IMR-90 (cell line): Measurements from ENCODE around the gene PAX8. TPM values are rescaled to one million over a fixed set of nuclear protein-coding genes. Genes with fewer than 3 reads are reported as not detected.

Source experiments
- ATAC-seq: fragments of 200-7000 bp; cut with Tn5 transposase; 2 replicates; pipeline ENCODE4 v1.9.1; 2020; ENCODE audit warnings: low read depth, mild to moderate bottlenecking, moderate library complexity
- BruUV-seq: library from RNA; stranded (reverse); fragments of 400-500 nt; replicated peaks from 2 replicates; lab custom pipeline; 2021; lab: Mats Ljungman, UMichigan
- CTCF ChIA-PET: fragments of 300-600 bp; formaldehyde crosslinking; extraction: SDS; loops from one replicate; lab custom pipeline; 2021; ENCODE audit warnings: antibody characterized with exemption; lab: Yijun Ruan, JAX
- POLR2A ChIA-PET: fragments of 300-600 bp; sonication (Branson Sonifier 250); formaldehyde crosslinking; loops from one replicate; lab custom pipeline; 2022; ENCODE audit warnings: antibody characterized with exemption; ENCODE audit not compliant: unreplicated experiment; lab: Charles Lee
- DNase-seq: peaks from one replicate; pipeline ENCODE4 v3.0.0; 2013
- H2AFZ ChIP-seq: replicated peaks from 2 replicates; pipeline ENCODE3; 2013; ENCODE audit warnings: low read length, mild to moderate bottlenecking; ENCODE audit not compliant: poor library complexity
- H2AK5ac ChIP-seq: 2 replicates; pipeline ENCODE4 v1.6.1; 2013; ENCODE audit warnings: low read depth, low read length, inconsistent platforms
- H2AK9ac ChIP-seq: replicated peaks from 2 replicates; pipeline ENCODE3; 2013; ENCODE audit warnings: mild to moderate bottlenecking, low read depth, low read length, moderate library complexity; ENCODE audit not compliant: poor library complexity
- H2BK120ac ChIP-seq: 2 replicates; pipeline ENCODE4 v1.6.1; 2013; ENCODE audit warnings: low read depth, low read length, inconsistent platforms
- H2BK15ac ChIP-seq: 3 replicates; pipeline ENCODE4 v1.6.1; 2013; ENCODE audit warnings: low read depth, low read length, inconsistent platforms
- H2BK20ac ChIP-seq: 2 replicates; pipeline ENCODE4 v1.6.1; 2013; ENCODE audit warnings: low read depth, mild to moderate bottlenecking, inconsistent platforms, low read length, moderate library complexity
- H2BK5ac ChIP-seq: 2 replicates; pipeline ENCODE4 v1.6.1; 2013; ENCODE audit warnings: mild to moderate bottlenecking, low read depth, low read length, inconsistent platforms; ENCODE audit not compliant: poor library complexity, severe bottlenecking
- H3K14ac ChIP-seq: replicated peaks from 2 replicates; pipeline ENCODE4 v1.6.1; 2013; ENCODE audit warnings: low read depth, low read length, inconsistent platforms
- H3K18ac ChIP-seq: 2 replicates; pipeline ENCODE4 v1.6.1; 2013; ENCODE audit warnings: low read depth, low read length, control low read depth
- H3K23ac ChIP-seq: 2 replicates; pipeline ENCODE4 v1.6.1; 2013; ENCODE audit warnings: low read depth, low read length, inconsistent platforms
- H3K27ac ChIP-seq: 2 replicates; pipeline ENCODE4 v1.5.1; 2013; ENCODE audit warnings: mild to moderate bottlenecking, control low read depth, low read length; ENCODE audit not compliant: insufficient read depth
- H3K27me3 ChIP-seq: 2 replicates; pipeline ENCODE4 v1.6.1; 2013; ENCODE audit warnings: low read length; ENCODE audit not compliant: control insufficient read depth, insufficient read depth
- H3K36me3 ChIP-seq: 2 replicates; pipeline ENCODE4 v1.6.1; 2013; ENCODE audit warnings: low read length, mixed read lengths; ENCODE audit not compliant: control insufficient read depth, insufficient read depth
- H3K4ac ChIP-seq: 2 replicates; pipeline ENCODE4 v1.6.1; 2013; ENCODE audit warnings: low read depth, low read length, inconsistent platforms
- H3K4me1 ChIP-seq: 2 replicates; pipeline ENCODE4 v1.6.1; 2013; ENCODE audit warnings: low read length, mixed read lengths; ENCODE audit not compliant: control insufficient read depth, insufficient read depth
- H3K4me2 ChIP-seq: 2 replicates; pipeline ENCODE4 v1.6.1; 2013; ENCODE audit warnings: low read depth, mild to moderate bottlenecking, control low read depth, low read length, moderate library complexity
- H3K4me3 ChIP-seq: 2 replicates; pipeline ENCODE4 v1.5.1; 2013; ENCODE audit warnings: low read depth, mild to moderate bottlenecking, control low read depth, low read length, moderate library complexity; ENCODE audit not compliant: insufficient read depth
- H3K56ac ChIP-seq: 2 replicates; pipeline ENCODE4 v1.6.1; 2013; ENCODE audit warnings: low read length, inconsistent platforms; ENCODE audit not compliant: insufficient read depth; ENCODE audit errors: extremely low read depth
- H3K79me1 ChIP-seq, 2 experiments: 2 replicates each; pipeline ENCODE4 v1.6.1; 2013; ENCODE audit warnings: low read length in 2 of 2, inconsistent platforms in 1 of 2, low read depth in 1 of 2
- H3K9ac ChIP-seq: 2 replicates; pipeline ENCODE4 v1.6.1; 2013; ENCODE audit warnings: low read depth, low read length, control low read depth
- H3K9me1 ChIP-seq: 2 replicates; pipeline ENCODE4 v1.6.1; 2013; ENCODE audit warnings: low read length, inconsistent platforms; ENCODE audit not compliant: insufficient read depth
- H3K9me3 ChIP-seq: 2 replicates; pipeline ENCODE4 v1.6.1; 2013; ENCODE audit warnings: low read length; ENCODE audit not compliant: control insufficient read depth, insufficient read depth
- H4K20me1 ChIP-seq: 2 replicates; pipeline ENCODE4 v1.6.1; 2013; ENCODE audit warnings: low read length, inconsistent platforms; ENCODE audit not compliant: insufficient read depth
- H4K5ac ChIP-seq: 2 replicates; pipeline ENCODE4 v1.6.1; 2013; ENCODE audit warnings: mild to moderate bottlenecking, low read depth, low read length, control low read depth
- H4K8ac ChIP-seq, 2 experiments: 2 replicates each; pipeline ENCODE4 v1.6.1; 2013; ENCODE audit warnings: low read depth in 2 of 2, low read length in 2 of 2, control low read depth in 1 of 2, inconsistent platforms in 1 of 2
- H4K91ac ChIP-seq: 2 replicates; pipeline ENCODE4 v1.6.1; 2013; ENCODE audit warnings: low read depth, low read length, inconsistent platforms; ENCODE audit not compliant: insufficient read depth
- BHLHE40 ChIP-seq: fragments of 150-350 bp; IDR thresholded peaks from 2 replicates; pipeline ENCODE4 v1.6.1; 2016; ENCODE audit warnings: mild to moderate bottlenecking, low read depth, low read length
- CEBPB ChIP-seq: IDR thresholded peaks from 2 replicates; pipeline ENCODE4 v1.6.1; 2012; ENCODE audit warnings: low read depth, low read length, improper control_type of control experiment
- CHD1 ChIP-seq: IDR thresholded peaks from 2 replicates; pipeline ENCODE4 v1.6.1; 2012; ENCODE audit warnings: low read depth, low read length, improper control_type of control experiment
- FOS ChIP-seq: fragments of 150-350 bp; IDR thresholded peaks from 2 replicates; pipeline ENCODE4 v1.6.1; 2016; ENCODE audit warnings: low read depth, low read length
- MAFK ChIP-seq: IDR thresholded peaks from 2 replicates; pipeline ENCODE4 v1.6.1; 2012; ENCODE audit warnings: low read depth, low read length, improper control_type of control experiment
- MAZ ChIP-seq: IDR thresholded peaks from 2 replicates; pipeline ENCODE4 v1.6.1; 2012; ENCODE audit warnings: low read depth, mild to moderate bottlenecking, low read length, improper control_type of control experiment, moderate library complexity, borderline replicate concordance
- POLR2A ChIP-seq: IDR thresholded peaks from 2 replicates; pipeline ENCODE4 v1.6.1; 2012; ENCODE audit warnings: mild to moderate bottlenecking, low read depth, low read length
- RAD21 ChIP-seq: IDR thresholded peaks from 2 replicates; pipeline ENCODE4 v1.6.1; 2012; ENCODE audit warnings: low read length, improper control_type of control experiment
- RCOR1 ChIP-seq: IDR thresholded peaks from 2 replicates; pipeline ENCODE4 v1.6.1; 2012; ENCODE audit warnings: mild to moderate bottlenecking, low read length, improper control_type of control experiment; ENCODE audit not compliant: insufficient replicate concordance
- RFX5 ChIP-seq: IDR thresholded peaks from 2 replicates; pipeline ENCODE4 v1.8.0; 2012; ENCODE audit warnings: low read depth, mild to moderate bottlenecking, low read length, moderate library complexity
- SMC3 ChIP-seq: fragments of 150-350 bp; IDR thresholded peaks from 2 replicates; pipeline ENCODE4 v1.6.1; 2016; ENCODE audit warnings: low read depth, mild to moderate bottlenecking, antibody characterized with exemption, low read length, moderate library complexity
- WGBS, 2 experiments: methylation state at CpG; one replicate each; pipeline versions ENCODE4 v1.1.5 to v1.1.7; 2013; ENCODE audit warnings: missing lambda C conversion rate in 2 of 2; ENCODE audit not compliant: insufficient read length in 1 of 2; ENCODE audit errors: extremely low coverage in 2 of 2; 5-methylcytosine and 5-hydroxymethylcytosine counted together
- dilution Hi-C: fragments of 300-500 bp; cut with HindIII; formaldehyde crosslinking; loops from one replicate; pipeline ENCODE4 v1.14.3; 2018; ENCODE audit warnings: low sequenced_read_pairs; ENCODE audit not compliant: unreplicated experiment
- in situ Hi-C: fragments of 300-500 bp; cut with MboI; formaldehyde crosslinking; loops from 3 replicates; pipeline ENCODE4 v1.14.3; 2019; ENCODE audit warnings: low sequenced_read_pairs, inconsistent platforms, mixed read lengths
- intact Hi-C: fragments of 100-400 bp; cut with micrococcal nuclease; formaldehyde crosslinking; loops from 2 replicates; pipeline ENCODE4 v1.10.0; 2022
- polyA plus RNA-seq, 3 experiments: library from polyadenylated mRNA; depleted of rRNA; stranded (reverse); fragments of >200 nt; gene quantifications; 2 replicates each; pipeline ENCODE4 v1.2.3, GENCODE V29; 2012; ENCODE audit warnings: low replicate concordance in 1 of 3
- total RNA-seq: library from RNA; depleted of rRNA; stranded (reverse); fragments of >200 nt; gene quantifications from 2 replicates; pipeline ENCODE4 v1.2.3, GENCODE V29; 2012
- TF ChIP-seq, protein P1 (sequence below): fragments of 150-350 bp; IDR thresholded peaks from 2 replicates; pipeline ENCODE4 v1.6.1; 2017; ENCODE audit warnings: mild to moderate bottlenecking, antibody characterized with exemption, low read length, low read depth
- TF ChIP-seq, protein P2 (sequence below): conservative IDR thresholded peaks from 2 replicates; pipeline ENCODE4 v1.5.1; 2012; ENCODE audit warnings: mild to moderate bottlenecking, low read depth, low read length, improper control_type of control experiment
- TF ChIP-seq, protein P3 (sequence below): fragments of 150-350 bp; IDR thresholded peaks from 2 replicates; pipeline ENCODE4 v1.6.1; 2016; ENCODE audit warnings: low read depth, mild to moderate bottlenecking, low read length, moderate library complexity, borderline replicate concordance

PAX8 gene
- total and polyA plus RNA-seq, 2 of the 4 experiments (the other 2 are of a cell fraction), result 0.18 to 1.5 TPM

DNA sequence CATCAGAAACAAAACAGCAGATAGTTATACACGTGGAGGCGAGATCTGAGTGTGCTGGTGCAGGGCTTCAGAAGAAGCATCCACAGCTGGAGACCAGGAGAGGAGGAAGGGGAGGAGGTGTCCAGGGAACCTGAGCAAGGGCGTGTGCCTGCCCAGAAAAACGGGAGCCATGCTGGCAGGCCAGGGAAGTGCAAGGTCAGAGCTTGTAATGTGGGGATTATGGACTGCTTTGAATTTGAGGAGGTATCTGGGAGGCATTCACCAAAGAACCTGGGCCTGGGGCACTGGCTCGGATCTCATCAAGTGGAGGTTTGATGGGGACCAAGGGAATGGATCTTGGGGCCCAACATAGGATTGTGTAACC, 92.3 kb downstream of the PAX8 start:
- POLR2A ChIA-PET, result no interaction called here
- no peak for ATAC-seq
- 70% methylated on average over 5 of the region's 5 CpGs; no CpG with 5 or more reads in 1 of the 2 experiments for WGBS, 2 experiments

More for the DNA sequence above, 92.3 kb downstream of the PAX8 start:
- Histone ChIP-seq H4K8ac (no peak overlapping the region), H3K27me3 (peaks cover 21% of the 10 kb centered on the region; the same call in 1 of the 2 replicates), H2BK15ac (no peak overlapping the region), H2BK20ac (no peak overlapping the region), H3K23ac (no peak overlapping the region), H3K9ac (no peak overlapping the region), H3K4me3 (no peak overlapping the region), H3K79me1 (no peaks in the 10 kb centered on the region), H2BK120ac (no peak overlapping the region), H2AK5ac (no peak overlapping the region), H3K9me1 (peaks cover 3% of the 10 kb centered on the region; the same call in 1 of the 2 replicates), H3K9me3 (no peaks in the 10 kb centered on the region), H4K20me1 (no peaks in the 10 kb centered on the region), H2AFZ (no peak overlapping the region), H3K27ac (no peak overlapping the region), H3K14ac (no peak overlapping the region), H3K36me3 (no peaks in the 10 kb centered on the region), H3K4ac (no peak overlapping the region), H3K56ac (no peak overlapping the region), H3K4me2 (no peak overlapping the region), H2AK9ac (no peak overlapping the region), H3K4me1 (no peaks in the 10 kb centered on the region), H3K18ac (no peak overlapping the region), H4K5ac (no peak overlapping the region), H4K91ac (no peak overlapping the region), H2BK5ac (no peak overlapping the region)
- CTCF ChIA-PET, result no interaction called here
- intact Hi-C loops, result no loop called here
- in situ Hi-C loops, result no loop called here
- no peak for DNase-seq
- BruUV-seq, result no TSS peak
- dilution Hi-C loops, result no loop called here
- TF ChIP-seq MAFK (no peak), BHLHE40 (no peak), CHD1 (no peak), POLR2A (no peak), RFX5 (no peak), SMC3 (no peak), MAZ (no peak), RCOR1 (no peak), CEBPB (no peak), RAD21 (no peak), FOS (no peak)
- TF ChIP-seq, protein P1, sequence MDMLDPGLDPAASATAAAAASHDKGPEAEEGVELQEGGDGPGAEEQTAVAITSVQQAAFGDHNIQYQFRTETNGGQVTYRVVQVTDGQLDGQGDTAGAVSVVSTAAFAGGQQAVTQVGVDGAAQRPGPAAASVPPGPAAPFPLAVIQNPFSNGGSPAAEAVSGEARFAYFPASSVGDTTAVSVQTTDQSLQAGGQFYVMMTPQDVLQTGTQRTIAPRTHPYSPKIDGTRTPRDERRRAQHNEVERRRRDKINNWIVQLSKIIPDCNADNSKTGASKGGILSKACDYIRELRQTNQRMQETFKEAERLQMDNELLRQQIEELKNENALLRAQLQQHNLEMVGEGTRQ, result no peak
- TF ChIP-seq, protein P2, sequence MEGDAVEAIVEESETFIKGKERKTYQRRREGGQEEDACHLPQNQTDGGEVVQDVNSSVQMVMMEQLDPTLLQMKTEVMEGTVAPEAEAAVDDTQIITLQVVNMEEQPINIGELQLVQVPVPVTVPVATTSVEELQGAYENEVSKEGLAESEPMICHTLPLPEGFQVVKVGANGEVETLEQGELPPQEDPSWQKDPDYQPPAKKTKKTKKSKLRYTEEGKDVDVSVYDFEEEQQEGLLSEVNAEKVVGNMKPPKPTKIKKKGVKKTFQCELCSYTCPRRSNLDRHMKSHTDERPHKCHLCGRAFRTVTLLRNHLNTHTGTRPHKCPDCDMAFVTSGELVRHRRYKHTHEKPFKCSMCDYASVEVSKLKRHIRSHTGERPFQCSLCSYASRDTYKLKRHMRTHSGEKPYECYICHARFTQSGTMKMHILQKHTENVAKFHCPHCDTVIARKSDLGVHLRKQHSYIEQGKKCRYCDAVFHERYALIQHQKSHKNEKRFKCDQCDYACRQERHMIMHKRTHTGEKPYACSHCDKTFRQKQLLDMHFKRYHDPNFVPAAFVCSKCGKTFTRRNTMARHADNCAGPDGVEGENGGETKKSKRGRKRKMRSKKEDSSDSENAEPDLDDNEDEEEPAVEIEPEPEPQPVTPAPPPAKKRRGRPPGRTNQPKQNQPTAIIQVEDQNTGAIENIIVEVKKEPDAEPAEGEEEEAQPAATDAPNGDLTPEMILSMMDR, result no peak
- TF ChIP-seq, protein P3, sequence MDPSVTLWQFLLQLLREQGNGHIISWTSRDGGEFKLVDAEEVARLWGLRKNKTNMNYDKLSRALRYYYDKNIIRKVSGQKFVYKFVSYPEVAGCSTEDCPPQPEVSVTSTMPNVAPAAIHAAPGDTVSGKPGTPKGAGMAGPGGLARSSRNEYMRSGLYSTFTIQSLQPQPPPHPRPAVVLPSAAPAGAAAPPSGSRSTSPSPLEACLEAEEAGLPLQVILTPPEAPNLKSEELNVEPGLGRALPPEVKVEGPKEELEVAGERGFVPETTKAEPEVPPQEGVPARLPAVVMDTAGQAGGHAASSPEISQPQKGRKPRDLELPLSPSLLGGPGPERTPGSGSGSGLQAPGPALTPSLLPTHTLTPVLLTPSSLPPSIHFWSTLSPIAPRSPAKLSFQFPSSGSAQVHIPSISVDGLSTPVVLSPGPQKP, result no peak
